GM18499 (cell line): Measurements from ENCODE around the gene NAP1L5.

Source experiments
- ATAC-seq: cut with Tn5 transposase; IDR thresholded peaks from one replicate; pipeline ENCODE4 v1.9.1; 2021; ENCODE audit warnings: moderate number of reproducible peaks; ENCODE audit not compliant: insufficient read depth, unreplicated experiment

NAP1L5 gene

DNA sequence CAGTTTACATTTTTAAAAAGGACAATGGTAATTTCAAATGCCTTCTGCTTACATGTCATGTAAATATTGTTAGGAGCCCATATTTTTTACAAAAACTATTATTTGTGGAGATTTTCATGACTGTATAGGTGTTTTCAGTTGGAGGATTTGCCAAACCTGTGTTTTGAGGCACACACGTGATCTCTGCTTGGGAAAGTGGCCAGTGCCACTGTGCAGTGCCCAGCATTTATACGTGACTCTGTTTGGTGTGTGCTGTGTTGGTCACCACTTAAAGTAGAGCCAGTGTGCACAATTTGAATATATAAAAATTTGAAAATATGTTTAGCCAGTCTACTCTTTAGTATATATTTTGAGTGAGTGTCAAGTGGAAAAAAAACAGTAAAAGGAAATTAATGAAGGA lies 26.8 kb upstream of the NAP1L5 start:
- no peak for ATAC-seq

DNA sequence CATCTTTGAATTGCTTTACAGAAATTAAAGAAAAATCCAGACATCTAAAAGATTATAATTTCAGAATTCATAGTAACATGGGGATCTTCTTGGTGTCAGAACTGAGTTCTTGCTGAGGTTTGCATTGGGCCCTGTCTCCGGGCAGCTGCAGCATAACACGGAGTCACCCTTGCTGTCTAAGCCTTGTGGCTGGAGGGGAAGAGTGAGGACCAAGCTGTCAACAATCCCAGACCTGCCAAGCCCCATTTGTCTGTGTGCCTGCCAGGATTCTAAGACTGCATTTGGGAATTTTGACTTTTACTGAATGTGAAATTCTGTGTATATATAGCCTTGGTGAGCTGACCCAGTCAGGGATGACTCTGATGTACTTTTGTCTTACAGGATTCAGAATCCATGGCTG lies 25.2 kb upstream of the NAP1L5 start:
- no peak for ATAC-seq

DNA sequence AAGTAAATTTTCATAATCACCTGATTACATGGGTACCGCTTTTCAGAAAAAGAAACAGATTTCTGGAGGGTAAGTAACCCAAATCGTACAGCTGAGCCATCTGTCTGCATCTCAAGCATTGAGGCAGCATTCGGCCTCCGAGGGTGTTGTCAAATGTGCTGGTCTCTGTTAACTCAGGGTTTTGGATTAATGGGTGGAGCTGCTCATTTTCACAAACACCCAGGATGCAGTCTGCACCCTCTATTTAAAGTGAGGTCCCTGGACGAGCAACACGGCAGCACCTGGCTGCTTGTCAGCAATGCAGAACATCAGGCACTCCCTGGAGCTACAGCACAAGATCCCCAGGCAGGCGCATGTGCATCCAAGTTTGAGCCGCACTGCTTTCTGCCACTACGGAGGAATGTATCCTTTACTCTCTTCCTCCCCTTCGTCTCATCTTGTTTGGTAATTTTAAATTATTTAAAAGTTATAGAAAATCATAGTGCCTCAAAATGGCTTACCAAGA lies 24.7 kb upstream of the NAP1L5 start:
- no peak for ATAC-seq

DNA sequence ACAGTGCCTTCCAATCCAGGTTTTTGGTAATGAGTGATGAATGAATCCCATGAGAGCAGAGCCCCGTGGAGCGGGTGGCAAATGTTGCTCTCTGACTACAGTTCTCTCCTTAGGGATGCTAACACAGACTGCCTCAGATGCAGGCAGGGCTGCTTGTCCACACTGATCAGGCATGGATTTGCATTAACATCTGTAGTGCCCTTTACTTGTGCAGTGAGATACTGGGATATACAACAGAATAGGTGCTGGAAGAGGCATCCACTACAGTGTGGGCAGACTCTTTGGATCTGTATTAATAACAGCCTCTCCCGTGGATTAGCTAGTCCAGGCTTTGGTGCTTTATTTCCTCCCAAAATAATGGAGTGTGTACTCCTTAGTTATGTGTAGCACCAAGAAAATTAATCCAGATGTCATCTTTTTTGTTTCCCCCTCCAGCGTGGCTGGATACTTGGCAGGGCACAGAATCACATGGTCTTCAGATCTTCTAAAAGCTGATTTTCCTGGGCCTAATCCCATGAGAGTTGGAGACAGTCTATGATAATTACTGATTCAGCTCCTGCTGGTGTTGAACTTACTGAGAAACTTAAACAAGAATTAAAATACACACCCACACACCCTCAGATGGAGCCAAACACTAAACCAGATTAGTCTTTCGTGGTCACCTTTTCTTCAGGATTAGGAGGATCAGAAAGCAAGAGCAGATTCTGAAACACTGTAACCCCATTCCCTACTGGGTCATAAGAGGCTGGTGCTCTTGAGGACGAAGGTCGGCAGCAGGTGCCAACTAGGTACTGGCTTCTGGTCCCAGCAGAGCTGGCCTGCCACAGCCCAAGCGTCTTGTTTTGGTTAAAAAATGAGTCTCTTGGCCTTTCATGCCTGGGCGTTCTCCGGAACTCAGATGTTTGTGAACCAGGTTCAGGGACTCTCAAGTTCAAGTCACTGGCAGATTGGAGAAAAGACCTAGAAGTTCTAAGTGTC lies 23.1 kb upstream of the NAP1L5 start:
- no peak for ATAC-seq

DNA sequence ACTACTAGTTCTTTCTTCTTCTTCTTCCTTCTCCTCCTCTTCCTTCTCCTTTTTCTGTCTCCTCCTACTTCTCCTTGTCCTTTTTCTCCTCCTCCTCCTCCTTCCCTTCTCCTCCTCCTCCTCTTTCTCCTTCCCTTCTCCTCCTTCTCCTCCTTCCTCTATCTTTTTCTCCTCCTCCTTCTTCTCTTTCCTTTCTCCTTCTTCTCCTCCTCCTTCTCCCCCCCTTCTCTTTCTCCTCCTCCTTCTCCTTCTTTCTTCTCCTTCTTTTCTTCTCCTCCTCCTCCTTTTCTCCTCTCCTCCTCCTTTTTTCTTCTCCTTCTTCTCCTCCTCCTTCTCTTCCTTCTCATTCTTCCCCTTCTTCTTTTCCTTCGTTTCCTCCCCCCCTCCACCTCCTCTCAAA lies 21.8 kb upstream of the NAP1L5 start:
- no peak for ATAC-seq

DNA sequence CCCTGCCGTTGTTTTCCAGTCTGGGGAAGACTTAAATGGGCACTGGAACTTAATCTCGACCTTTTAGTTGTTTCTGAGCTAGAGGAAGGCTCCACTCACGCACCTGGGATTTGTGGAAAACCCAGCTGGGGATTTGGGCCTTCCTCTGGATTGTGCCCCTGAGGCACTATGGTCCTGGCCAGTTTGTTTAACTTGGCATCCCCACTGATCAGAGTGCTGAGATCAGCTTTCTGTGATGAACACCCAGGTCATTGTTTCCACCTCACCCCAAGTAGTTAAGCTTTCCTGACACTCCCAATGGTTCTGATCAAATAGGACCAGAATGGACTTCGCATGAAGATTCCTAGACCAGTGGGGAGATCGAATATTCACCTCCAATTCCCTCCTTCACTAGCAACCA lies 20.5 kb upstream of the NAP1L5 start:
- no peak for ATAC-seq

- ATAC-seq = no peak
Measured at GRCh38 chr4:88713782-88714181, 16.2 kb upstream of the NAP1L5 start.

DNA sequence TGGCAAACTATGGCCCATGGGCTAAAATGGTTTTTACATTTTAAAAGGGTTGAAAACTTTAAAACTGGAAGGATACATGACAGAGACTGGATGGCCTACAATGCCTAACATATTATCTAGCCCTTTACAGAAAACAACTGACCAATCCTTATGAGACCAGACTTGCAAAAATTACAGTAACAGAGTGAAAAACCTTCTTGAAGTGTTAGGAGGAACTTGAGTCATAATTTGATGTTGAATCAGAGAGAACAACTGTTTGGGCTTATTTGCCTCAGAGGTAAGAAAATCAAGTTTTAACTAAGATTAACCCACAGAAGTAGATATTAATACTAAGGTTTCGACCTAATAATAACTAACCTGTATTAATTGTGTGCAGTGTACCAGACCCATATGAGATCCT lies 12.4 kb upstream of the NAP1L5 start:
- no peak for ATAC-seq

DNA sequence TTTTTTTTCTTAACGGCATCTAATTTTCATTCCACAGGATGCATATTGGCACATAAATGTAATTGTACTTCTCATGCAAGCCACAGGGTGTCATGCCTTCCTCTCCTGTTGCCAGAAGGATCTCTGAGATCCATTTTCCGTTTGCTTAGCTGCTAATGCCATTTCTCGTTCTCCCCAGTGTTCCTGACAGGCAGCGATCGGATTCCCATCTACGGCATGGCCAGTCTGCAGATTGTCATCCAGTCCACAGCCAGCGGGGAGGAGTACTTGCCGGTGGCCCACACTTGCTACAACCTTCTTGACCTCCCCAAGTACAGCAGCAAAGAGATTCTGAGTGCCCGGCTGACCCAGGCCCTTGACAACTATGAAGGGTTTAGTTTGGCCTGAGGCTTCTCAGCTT lies 8.9 kb upstream of the NAP1L5 start:
- ATAC-seq = no peak

DNA sequence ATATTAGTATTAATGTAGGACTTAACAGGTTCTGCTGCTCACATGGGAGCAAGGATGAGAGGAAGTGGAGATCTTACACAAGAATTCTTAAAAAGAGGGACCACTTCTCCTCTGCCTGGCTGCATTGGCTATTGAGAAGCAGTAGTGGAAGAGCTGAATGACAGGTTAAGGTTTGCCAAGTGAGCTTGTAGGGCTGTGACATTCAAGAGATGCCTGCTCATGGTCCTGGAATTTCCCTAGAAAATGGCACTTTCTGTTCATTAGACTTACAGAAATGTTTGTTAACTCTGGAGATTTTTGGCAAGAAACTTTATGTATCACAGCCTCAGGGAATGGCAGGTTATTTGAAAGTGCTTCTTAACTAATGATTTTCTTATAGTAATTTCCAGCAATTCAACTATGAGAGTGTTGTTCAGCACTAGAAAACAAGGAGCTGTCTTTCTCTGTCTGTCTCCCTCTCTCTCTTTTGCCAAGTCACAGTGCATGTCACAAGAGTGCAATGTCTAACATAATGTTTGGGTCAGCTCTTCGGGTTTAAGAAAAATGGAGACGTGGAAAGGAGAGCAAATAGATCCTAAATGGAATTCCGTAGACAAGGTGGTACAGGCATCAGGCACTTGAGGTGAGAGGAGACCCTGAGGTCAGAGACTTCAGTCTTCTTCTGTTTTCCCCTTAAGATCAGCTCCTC lies 8.3 kb upstream of the NAP1L5 start:
- ATAC-seq = no peak

DNA sequence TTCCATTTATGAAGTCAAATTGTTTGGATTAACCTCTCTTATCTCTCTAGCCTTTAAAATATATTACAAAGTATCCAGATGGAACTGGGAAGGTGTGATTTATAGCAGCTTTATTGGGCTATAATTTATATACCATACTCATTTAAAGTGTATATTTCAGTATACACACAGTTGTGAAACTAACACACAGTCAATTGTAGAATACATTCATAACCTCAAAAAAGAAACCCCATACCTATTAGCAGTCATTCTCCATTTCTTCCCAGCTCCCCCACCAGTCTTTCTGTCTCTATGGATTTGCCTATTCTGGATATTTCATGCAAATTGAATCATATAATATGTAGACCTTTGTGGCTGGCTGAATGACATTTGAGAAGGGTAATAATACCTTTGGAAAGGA lies 7.6 kb upstream of the NAP1L5 start:
- no peak for ATAC-seq

- ATAC-seq = no peak
Measured at GRCh38 chr4:88702782-88703181, 5.2 kb upstream of the NAP1L5 start.

DNA sequence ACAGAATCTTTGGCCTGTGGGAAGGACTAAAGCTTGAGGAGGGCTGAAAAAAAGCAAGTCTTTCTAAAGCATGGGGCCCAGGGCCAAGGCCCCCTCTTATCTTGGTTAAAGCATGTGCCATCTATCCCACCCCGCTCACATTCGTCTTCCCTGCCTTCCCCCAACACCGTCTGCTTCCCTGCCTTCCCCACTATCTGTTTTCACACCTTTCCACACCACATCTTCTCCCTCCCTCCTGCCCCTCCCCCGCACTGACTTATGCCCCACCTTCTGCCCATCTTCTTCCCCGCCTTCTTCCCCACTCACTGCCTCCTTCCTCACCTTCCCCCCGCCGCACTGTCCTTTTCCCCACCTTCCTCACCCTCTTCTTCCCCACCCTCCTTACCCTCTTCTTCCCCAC lies 890 bp upstream of the NAP1L5 start:
- ATAC-seq = no peak

GRCh38 chr4:88697141-88697540 lies 488 bp downstream of the NAP1L5 start:
- no peak for ATAC-seq

GRCh38 chr4:88696630-88697029 lies 999 bp downstream of the NAP1L5 start:
- no peak for ATAC-seq

DNA sequence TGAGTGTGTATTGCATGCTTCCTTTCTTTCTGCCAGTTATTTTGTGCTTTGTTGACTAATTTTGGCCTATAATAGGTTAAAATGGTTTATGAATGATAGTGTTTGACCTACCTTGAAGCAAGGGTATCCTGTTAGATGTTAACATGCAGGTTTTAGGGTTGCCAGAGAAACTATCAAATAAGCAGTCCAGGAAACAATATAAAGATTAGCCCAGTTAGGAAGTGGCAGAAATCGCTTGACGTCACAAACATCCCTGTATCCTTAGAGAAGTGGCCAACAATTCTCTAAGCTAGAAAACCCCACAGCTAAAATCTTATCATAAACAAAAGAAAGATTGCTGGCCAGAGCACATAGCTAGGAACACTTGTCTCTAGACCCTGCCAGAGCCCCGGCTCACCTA lies 3.8 kb downstream of the NAP1L5 start:
- ATAC-seq = no peak

GRCh38 chr4:88690355-88690754 lies 7.3 kb downstream of the NAP1L5 start:
- ATAC-seq = no peak

DNA sequence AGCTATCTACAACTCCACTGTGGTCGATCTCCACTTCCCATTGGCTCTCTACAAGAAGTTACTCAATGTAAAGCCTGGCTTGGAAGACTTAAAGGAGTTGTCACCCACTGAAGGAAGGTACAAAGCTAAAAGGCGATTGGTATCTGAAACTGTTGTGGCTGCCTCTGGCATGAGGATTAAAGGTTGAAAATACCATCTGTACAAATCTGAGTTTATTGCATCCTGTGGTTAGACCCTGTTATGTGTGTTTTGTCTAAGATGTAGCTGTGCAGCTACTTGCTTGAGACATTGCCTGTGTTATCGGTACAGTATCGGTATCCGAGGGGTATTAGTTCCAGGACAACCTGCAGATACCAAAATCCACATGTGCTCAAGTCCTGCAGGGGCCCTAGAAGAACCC lies 16.4 kb downstream of the NAP1L5 start:
- no peak for ATAC-seq

- no peak for ATAC-seq
Measured at GRCh38 chr4:88675543-88675942, 22.1 kb downstream of the NAP1L5 start.

- ATAC-seq = no peak
Measured at GRCh38 chr4:88674979-88675378, 22.6 kb downstream of the NAP1L5 start.

DNA sequence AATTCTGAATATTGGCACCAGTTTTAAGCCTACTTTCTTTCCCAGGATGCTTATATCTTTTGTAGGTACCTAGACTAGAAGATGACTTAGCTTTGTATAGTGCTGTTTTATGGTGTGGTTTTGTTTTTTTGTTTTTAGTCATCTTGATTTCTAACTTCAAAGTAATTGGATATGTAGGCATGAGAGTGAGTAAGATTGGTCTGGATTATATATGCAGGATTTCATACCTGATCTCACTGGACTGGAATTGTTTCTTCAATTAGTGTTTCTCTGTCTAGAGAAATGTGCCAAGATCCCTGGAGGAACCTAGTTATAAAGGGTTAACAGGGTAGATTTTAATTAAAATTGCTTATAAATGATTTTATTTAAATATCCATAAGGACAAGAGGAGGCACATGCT lies 23.1 kb downstream of the NAP1L5 start:
- no peak for ATAC-seq
